NOMO-1 treated with DMSO at 0.1 percent for 48 hours (cell line): ENCODE data around the gene AKR1B1.

ENCODE experiments used
- DNase-seq: peaks from one replicate; lab custom pipeline; 2025; ENCODE audit not compliant: unreplicated experiment; lab: John Stamatoyannopoulos, UW

AKR1B1 gene

DNA sequence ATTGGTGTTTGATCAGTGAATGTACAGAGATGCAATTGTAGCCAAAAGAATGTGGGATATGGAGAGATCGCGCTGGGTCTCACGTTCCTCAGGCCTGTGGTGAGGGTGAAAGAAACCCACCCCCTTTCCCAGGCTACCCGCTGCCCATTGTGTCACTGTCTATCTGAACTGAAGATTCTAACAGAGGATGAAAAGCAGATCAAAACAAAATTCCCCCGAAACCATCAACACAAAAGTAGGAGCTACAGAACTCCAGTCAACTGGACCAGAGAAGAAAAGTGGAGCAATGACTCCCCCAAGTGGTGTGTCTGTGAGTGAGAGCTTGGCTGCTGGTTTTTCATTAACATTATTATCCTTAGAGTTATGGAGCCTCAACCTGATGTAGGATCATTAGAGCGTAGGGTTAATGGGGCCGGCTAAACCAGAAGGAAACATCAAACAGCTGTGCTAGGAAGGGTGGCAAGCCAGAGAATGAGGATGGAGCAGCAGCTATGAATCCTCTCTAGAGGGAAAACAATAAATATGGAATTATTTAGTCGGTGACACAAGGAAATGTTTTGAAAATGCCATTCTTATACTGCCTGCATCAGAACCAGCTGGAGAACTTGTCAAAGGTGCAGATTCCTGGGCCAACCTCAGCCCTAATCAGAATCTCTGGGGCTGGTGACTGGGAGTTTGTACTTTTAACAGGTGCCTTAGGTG, 38.3 kb downstream of the AKR1B1 start:
- no peak for DNase-seq

DNA sequence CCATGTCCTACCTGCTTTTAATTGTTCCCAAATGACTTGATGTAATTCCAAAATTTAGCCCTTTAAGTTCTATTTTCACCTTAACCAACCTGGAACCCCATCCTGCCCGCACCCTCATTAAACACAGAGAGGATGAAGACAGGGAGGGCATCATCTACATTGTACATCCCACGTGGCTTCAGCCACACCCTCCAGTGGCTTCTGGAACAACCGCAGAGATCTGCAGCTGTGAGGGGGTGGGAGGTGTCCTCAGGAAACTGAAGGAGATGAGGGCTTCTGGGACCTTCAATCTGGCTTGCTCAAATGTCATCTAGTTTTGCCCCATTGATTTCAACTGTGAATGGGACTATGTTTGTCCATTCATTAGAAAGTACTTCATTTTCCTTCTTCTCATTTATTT, 39.0 kb downstream of the AKR1B1 start:
- DNase-seq = no peak

DNA sequence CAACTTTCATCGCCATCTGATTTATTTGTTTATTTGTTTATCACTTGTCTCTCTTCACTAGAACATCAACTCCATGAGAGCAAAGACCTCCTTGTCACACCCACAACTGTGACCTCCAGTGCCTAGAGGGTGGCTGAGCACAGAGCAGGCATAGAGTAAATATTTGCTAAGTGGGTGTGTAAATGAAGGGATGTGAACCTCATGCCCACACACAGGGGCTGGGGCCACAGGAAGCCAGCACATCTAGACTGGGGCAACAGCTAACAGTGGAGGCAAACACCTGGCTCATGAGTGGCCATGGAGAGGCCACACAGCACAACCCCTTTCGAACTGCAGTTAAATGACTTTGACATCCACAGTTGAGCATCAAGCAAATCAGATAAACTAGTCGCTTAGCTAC, 39.8 kb downstream of the AKR1B1 start:
- DNase-seq = no peak

DNA sequence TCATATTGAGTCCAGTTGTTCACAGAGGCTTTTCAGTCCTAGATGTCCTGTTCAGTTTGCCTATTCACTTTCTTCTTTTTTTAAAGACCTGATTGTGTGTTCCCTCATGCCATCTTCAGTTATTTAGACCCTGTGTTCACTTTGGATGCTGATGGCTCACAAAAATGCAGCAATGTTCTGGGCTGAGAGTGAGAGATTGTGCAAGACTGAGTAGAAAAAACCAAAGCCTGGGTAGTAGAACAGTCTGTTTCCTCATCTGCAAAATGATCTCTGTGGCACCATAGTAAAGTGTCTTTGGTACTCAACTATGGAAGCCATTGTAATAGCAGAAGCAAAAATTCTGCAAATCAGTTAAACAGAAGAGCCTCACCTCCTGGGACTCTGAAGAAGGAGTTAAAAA, 43.2 kb downstream of the AKR1B1 start:
- DNase-seq = no peak

DNA sequence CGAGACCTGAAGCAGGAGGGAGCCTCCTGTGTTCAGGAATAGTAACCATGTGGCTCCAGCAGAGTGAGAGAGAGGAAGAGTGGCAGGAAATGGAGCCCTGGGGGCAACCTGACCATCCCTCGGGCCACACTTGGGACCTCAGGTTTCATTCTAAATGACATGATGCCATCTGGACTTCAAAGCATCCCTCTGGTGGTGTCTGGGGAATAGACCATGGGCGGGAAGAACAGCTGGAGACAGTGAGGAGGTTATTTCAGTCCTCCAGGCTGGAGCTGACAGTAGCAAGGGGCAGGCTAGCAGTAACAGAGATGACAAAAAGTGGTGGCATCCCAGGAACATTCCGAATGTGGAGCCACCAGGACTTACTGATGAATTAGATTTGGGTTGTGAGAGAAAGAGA, 44.8 kb downstream of the AKR1B1 start:
- no peak for DNase-seq

DNA sequence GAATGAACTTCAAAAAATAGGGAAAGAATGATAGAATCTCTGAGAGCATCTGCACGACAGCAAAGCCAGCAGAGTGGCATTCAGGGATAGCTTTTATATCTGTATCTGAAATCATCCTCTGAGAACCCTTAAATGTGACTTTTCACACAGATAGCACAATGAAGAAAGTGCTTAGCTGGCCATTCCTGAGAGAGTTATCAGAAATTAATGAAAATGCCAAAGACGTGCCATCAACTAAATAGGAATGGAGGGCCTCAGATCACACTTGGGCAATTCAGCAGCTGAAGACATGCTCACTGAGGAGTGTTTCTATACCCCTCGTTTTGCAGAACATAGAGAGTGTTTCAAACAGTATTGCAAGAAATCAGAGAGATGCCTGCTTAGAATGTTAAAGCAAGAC, 51.6 kb downstream of the AKR1B1 start:
- DNase-seq = no peak

DNA sequence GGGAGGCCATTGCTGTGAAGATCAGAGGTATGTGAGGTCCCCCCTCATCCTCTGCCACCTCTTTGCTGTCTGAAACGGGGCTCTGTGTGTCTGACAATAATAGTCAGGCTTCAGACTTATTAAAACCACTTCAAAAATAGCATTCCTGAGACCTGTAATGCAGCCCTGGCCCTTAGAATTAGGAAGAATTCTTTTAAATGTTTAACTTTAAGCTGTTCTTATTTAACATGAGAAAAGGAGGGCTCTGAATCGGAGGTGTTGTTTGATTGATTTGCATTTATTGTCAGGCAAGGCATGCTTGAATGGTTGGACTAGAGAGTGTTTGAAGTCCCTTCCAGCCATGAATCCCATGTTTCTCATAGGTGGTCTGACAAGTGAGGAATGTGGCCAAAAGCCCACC, 52.5 kb downstream of the AKR1B1 start:
- no peak for DNase-seq

DNA sequence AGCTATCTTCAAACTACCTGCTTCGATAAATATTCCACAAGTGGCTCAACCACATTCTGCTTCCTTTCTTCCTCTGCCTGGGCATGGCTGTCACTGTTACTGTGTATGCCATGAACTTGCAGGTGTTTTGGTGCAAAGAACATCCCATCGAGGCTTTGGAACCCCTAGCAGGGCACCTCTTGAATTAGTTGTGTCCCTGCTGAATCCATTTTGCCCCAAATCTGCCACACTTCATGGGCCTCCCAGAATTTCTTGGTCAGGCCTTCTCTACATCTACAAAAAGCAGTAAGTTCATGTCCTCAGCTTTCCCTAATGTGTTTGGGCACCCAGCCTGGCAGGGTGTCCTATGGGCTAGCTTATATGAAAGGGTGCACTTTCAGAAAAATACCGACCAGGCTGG, 53.6 kb downstream of the AKR1B1 start:
- no peak for DNase-seq

DNA sequence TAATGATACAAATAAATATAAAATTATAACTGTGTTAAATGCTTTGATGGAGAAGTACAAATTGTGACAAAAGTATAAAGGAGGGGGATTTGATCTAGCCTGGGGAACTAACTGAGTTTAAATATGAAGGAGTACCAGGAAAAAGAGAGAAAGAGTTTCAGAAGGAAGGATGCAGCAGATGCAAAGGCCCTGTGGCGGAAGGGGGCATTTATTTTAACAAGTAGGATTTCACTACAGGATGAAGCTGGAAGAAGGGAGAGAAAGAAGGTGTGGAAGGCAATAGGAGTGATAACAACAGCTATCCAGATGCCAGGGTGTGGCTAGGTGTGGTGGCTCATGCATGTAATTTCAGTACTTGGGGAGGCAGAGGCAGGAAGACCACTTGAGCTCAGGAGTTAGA, 55.8 kb downstream of the AKR1B1 start:
- no peak for DNase-seq

DNA sequence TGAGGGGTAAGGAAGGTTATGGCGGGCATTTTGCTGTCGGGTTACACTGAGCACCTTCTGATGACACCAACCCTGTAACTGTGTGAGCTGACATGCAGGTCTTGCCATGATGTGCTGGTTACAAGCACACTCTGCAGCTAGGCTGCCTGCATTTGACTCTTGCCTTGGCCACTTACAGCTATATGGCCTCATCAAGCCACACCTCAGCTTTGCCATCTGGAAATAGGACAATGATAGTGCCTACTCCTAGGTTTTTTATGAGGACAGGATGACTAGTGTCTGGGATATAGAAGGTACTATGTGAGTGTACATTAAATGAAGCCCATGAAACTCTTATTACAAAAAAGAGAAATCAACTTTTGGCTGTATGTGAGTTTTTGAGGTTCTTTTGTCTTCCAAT, 58.0 kb downstream of the AKR1B1 start:
- no peak for DNase-seq

DNA sequence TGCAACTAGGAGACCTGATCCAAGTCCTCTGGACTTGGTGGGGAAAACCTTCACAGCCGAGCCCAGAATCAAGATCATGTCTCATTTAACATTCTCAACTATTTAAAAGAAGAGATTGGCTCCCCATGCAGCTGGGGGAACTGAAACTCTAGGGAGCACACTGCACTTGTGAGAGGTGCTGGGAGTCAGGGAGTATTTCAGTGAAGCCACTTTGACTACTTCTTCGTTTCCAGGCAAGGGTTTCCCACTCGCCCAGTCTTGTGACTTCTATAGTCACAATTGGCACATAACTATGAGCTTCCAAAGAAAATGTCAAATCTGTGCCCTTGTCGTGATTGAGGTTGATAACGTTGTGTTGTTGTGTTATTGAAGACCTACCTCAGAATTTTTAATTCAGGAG, 62.9 kb downstream of the AKR1B1 start:
- no peak for DNase-seq

DNA sequence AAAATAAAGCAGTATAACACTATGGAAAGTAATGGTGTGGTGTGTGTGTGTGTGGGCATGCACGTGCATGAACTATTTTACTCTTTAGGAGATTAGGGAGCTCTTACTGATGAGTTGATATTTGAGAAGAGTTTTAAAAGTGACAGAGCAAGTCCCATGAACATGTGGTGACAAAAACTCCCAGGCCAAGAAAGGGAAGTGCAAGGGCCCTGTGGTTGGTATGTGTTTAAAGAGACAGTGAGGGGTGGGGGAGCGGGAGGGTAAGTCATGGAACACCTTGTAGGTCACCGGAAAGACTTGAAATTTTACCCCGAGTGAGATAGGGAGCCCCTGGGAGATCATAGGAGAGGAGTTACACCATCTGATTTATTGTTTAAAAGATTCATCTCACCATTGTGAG, 63.3 kb downstream of the AKR1B1 start:
- no peak for DNase-seq

DNA sequence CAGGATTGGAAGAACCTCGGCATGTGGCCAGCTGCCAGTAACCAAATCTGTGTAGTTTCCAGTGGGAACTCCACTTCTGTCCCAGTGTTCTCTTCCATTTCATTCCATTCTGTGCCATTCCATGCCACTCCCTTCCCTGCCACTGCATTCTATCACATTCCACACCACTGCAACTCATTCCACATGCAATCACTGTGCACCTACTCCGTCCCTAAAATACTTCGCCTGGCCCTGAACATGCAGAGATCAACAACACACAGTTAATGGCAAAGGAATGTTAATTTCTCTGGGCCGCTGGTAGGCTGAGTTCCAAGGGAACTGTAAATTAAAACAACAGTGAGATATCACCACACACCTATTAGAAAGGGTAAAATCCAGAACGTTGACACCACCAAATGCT, 64.8 kb downstream of the AKR1B1 start:
- DNase-seq = no peak
